Amygdala (tissue), 56 donors: ENCODE results near the gene CCDC57.
"Not testable (repeated sequence)": the region's sequence is repeated elsewhere in the genome, so short reads cannot be mapped to it uniquely, and the experiment has no call there.

ENCODE experiments used
- DNase-seq, 56 donors: peaks; one replicate each; lab custom pipeline; 2025; lab: John Stamatoyannopoulos, UW

The CCDC57 gene

GRCh38 chr17:82138511-82138992, 74.1 kb downstream of the CCDC57 start:
- DNase-seq, result no peak

GRCh38 chr17:82134101-82134500, 78.5 kb downstream of the CCDC57 start:
- no peak for DNase-seq

GRCh38 chr17:82133166-82133953, 79.3 kb downstream of the CCDC57 start:
- DNase-seq, result not testable (repeated sequence)

- no peak for DNase-seq
Observed at GRCh38 chr17:82129095-82129494, 83.5 kb downstream of the CCDC57 start.

GRCh38 chr17:82128287-82128686, 84.4 kb downstream of the CCDC57 start:
- DNase-seq, result no peak

- no peak for DNase-seq
Observed at GRCh38 chr17:82127704-82128103, 84.9 kb downstream of the CCDC57 start.

- no peak for DNase-seq
Observed at GRCh38 chr17:82127315-82127595, 85.4 kb downstream of the CCDC57 start.

- no peak for DNase-seq
Observed at GRCh38 chr17:82126556-82127314, 85.9 kb downstream of the CCDC57 start.

GRCh38 chr17:82124101-82124500, 88.5 kb downstream of the CCDC57 start:
- no peak for DNase-seq

GRCh38 chr17:82121660-82122629, 90.7 kb downstream of the CCDC57 start:
- DNase-seq, result no peak

GRCh38 chr17:82121246-82121645, 91.4 kb downstream of the CCDC57 start:
- DNase-seq, result no peak

- DNase-seq, result no peak
Observed at GRCh38 chr17:82120148-82120547, 92.5 kb downstream of the CCDC57 start.

- DNase-seq, result peak in 1 of 56 donors; percentile 36
Observed at GRCh38 chr17:82118815-82119380, 93.7 kb downstream of the CCDC57 start.

GRCh38 chr17:82118168-82118814, 94.4 kb downstream of the CCDC57 start:
- DNase-seq, result no peak

- no peak for DNase-seq
Observed at GRCh38 chr17:82117139-82118090, 95.2 kb downstream of the CCDC57 start.

GRCh38 chr17:82116246-82116645, 96.4 kb downstream of the CCDC57 start:
- no peak for DNase-seq

GRCh38 chr17:82114872-82115271, 97.8 kb downstream of the CCDC57 start:
- no peak for DNase-seq

- no peak for DNase-seq
Observed at GRCh38 chr17:82114447-82114846, 98.2 kb downstream of the CCDC57 start.

GRCh38 chr17:82113941-82114340, 98.7 kb downstream of the CCDC57 start:
- DNase-seq, result no peak
